Adrenal gland (tissue), 12 donors: ENCODE data around the gene FRMPD3. TPM values are rescaled to one million over a fixed set of nuclear protein-coding genes. Genes with fewer than 3 reads are reported as not detected.

ENCODE experiments used
- DNase-seq, 7 donors: peaks; one replicate each; pipeline ENCODE4 v3.0.0-alpha.2; 2019 to 2020
- H3K27ac ChIP-seq, 5 donors: fragments of 200-600 bp; sonication (generic) in 4 of 5; 1 replicate in 3 of 5; 2 replicates in 2 of 5; pipeline versions ENCODE4 v1.5.1 to v1.8.0; 2016 to 2020; ENCODE audit warnings: mild to moderate bottlenecking in 1 of 5
- H3K27me3 ChIP-seq: fragments of 200-600 bp; 2 replicates; pipeline ENCODE4 v1.8.0; 2021
- H3K36me3 ChIP-seq, 2 donors: fragments of 200-600 bp; replicated peaks in 1 of 2; 1 replicate in 1 of 2; 2 replicates in 1 of 2; pipeline versions ENCODE4 v1.5.1 to v1.8.0; 2018 to 2022
- H3K4me1 ChIP-seq, 2 donors: fragments of 200-600 bp; replicated peaks in 1 of 2; 1 replicate in 1 of 2; 2 replicates in 1 of 2; pipeline versions ENCODE4 v1.5.1 to v1.8.0; 2018 to 2021
- H3K4me3 ChIP-seq, 4 donors: fragments of 200-600 bp; sonication (generic) in 3 of 4; one replicate each; pipeline ENCODE4 v1.5.1; 2016 to 2018
- H3K9me3 ChIP-seq, 3 donors: fragments of 200-600 bp; sonication (generic) in 1 of 3; replicated peaks in 1 of 3; 1 replicate in 2 of 3; 2 replicates in 1 of 3; pipeline versions ENCODE4 v1.5.1 to v1.8.0; 2016 to 2021
- CTCF ChIP-seq, 6 experiments: fragments of 450-650 bp in 4 of 6; fragments of 200-600 bp in 2 of 6; sonication (generic) in 1 of 6; IDR thresholded peaks; 1 replicate in 5 of 6; 2 replicates in 1 of 6; pipeline versions ENCODE4 v1.5.1 to v1.8.0; 2016 to 2021; ENCODE audit warnings: antibody characterized with exemption in 6 of 6, mild to moderate bottlenecking in 2 of 6, moderate library complexity in 1 of 6
- POLR2A ChIP-seq, 2 donors: fragments of 450-650 bp; IDR thresholded peaks; one replicate each; pipeline ENCODE4 v1.6.1; 2017; ENCODE audit warnings: antibody characterized with exemption in 2 of 2, mild to moderate bottlenecking in 2 of 2, moderate library complexity in 1 of 2
- WGBS, 4 donors: extraction: QIAGEN DNeasy Blood & Tissue Kit in 2 of 4; methylation state at CpG; one replicate each; pipeline versions ENCODE4 v1.1.5 to v1.1.7; 2013 to 2017; 5-methylcytosine and 5-hydroxymethylcytosine counted together
- intact Hi-C, 2 donors: fragments of 100-400 bp; cut with DNase I; formaldehyde crosslinking; loops; one replicate each; pipeline versions ENCODE4 v1.14.1 to v1.15.0; 2022 to 2023
- polyA plus RNA-seq, 3 donors: library from polyadenylated mRNA; stranded (reverse); fragments of 200-250 nt in 2 of 3; fragments of 350-450 nt in 1 of 3; fragmentation: Illumina TruSeq in 1 of 3; extraction: RNeasy Lipid Tissue Mini Kit (QIAGEN cat#74804) in 1 of 3; gene quantifications; one replicate each; pipeline ENCODE4 v1.2.3, GENCODE V29; 2013 to 2014
- total RNA-seq, 9 donors: library from RNA; depleted of rRNA in 4 of 9; stranded (reverse); fragments of >200 nt in 4 of 9; fragments of 120-200 nt in 1 of 9; fragmentation: NEBNext Ultra II Directional in 1 of 9; extraction: Animal tissue kit (Norgen Biotek cat#: 25700) in 1 of 9; gene quantifications; one replicate each; pipeline versions ENCODE4 v1.1.0 to v1.2.4, GENCODE V29; 2013 to 2023
- donor health status: healthy with polysubstance abuse.
- donor health status: Bipolar disorder and iron deficiency.
- donor health status: DM: yes; HTN: yes; CAD: no.
- donor health status: DM: no; HTN: no; CAD: no.
- donor health status: DM: no; HTN: no; CAD: no.
- donor health status: DM: yes; HTN: yes; CAD: no.

The FRMPD3 gene
- total and polyA plus RNA-seq, 12 donors, result 0.03 to 0.69 (median 0.22) TPM; not detected in 4

GRCh38 chrX:107440187-107440586, 9.3 kb upstream of the FRMPD3 start:
- Histone ChIP-seq H3K4me3 (no peak overlapping the region), H3K27ac (no peak overlapping the region), H3K9me3 (no peaks in the 10 kb centered on the region), H3K36me3 (no peaks in the 10 kb centered on the region), H3K27me3 (peaks cover 13% of the 10 kb centered on the region), H3K4me1 (no peaks in the 10 kb centered on the region)
- intact Hi-C loops, result no loop called here
- TF ChIP-seq POLR2A (IDR thresholded peaks at IDR 0.05) (no peak), CTCF (IDR thresholded peaks at IDR 0.05) (no peak)
- WGBS, 4 donors, result 60 to 71% (median 67%) methylated on average over 3 of the region's 3 CpGs
- DNase-seq, result no peak

DNA sequence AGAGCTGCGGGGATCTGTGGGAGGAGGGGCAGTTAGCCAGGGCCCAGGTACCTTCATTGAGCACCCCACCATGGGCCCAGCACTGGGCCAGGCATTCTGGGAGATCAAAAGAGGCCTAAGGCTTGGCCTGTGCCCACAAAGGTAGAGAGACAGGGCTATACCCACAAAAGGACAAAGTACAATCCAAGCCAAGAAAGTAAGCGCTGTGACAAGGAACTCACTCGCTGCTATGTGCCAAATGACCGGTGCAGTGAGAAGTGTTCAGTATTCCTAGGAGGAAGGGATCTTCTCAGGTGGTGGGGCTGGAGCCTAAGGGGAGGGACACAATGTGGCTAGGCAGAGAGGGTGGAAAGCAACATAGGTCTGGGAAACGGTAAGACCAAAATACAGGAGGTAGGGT, 8.8 kb upstream of the FRMPD3 start:
- H3K4me3 ChIP-seq, result no peak overlapping the region
- WGBS, 4 donors, result 71 to 92% (median 78%) methylated on average over 5 of the region's 5 CpGs
- H3K36me3 ChIP-seq, result no peaks in the 10 kb centered on the region
- no peak for TF ChIP-seq CTCF (IDR thresholded peaks at IDR 0.05)
- TF ChIP-seq POLR2A (IDR thresholded peaks at IDR 0.05), result no peak
- H3K4me1 ChIP-seq, result no peaks in the 10 kb centered on the region
- no peaks in the 10 kb centered on the region for H3K9me3 ChIP-seq
- no peak overlapping the region for H3K27ac ChIP-seq
- H3K27me3 ChIP-seq, result peaks cover 18% of the 10 kb centered on the region
- DNase-seq, result no peak
- intact Hi-C loops, result no loop called here

DNA sequence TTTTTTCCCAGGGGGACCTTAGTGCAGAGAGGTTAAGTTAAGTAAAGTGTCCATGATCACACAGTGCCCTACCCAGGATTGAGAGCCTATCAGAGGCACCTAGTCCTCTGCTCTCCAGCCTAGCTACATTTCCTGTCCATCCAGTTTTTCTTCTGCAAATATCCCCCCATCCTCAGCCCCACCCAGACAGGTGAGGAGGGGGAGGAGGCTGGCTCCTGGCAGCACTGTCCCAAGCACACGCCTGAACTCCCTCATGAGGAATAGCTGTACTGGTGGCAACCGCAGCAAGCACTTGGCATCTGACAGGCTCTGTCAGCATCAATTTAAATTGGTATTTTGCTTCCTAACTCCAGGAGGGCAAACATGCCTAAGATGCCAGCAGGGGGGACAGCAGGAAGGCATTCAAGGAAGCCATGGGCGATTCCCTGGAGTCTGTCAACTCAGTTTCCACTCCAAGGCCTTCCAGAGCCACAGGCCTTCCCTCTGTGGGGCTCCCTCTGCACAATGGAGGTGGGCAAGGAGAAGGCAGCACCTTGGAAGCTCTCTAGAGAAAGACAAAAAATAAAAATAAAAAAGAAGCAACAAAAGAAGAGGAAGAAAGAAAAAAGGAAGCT, 6.4 kb upstream of the FRMPD3 start:
- Histone ChIP-seq H3K9me3 (no peaks in the 10 kb centered on the region), H3K36me3 (no peaks in the 10 kb centered on the region), H3K27ac (no peak overlapping the region), H3K4me3 (no peak overlapping the region), H3K27me3 (peaks cover 37% of the 10 kb centered on the region), H3K4me1 (no peaks in the 10 kb centered on the region)
- intact Hi-C loops, result no loop called here
- no peak for DNase-seq
- TF ChIP-seq POLR2A (IDR thresholded peaks at IDR 0.05) (no peak), CTCF (IDR thresholded peaks at IDR 0.05) (no peak)
- WGBS, 4 donors, result 48 to 100% (median 62%) methylated on average over 1 to 3 of the region's 3 CpGs

GRCh38 chrX:107445146-107445545, 4.3 kb upstream of the FRMPD3 start:
- H3K9me3 ChIP-seq, result no peaks in the 10 kb centered on the region
- no peak overlapping the region for H3K4me3 ChIP-seq
- no peak for TF ChIP-seq CTCF (IDR thresholded peaks at IDR 0.05)
- TF ChIP-seq POLR2A (IDR thresholded peaks at IDR 0.05), result no peak
- no peaks in the 10 kb centered on the region for H3K36me3 ChIP-seq
- H3K27ac ChIP-seq, result no peak overlapping the region
- no peaks in the 10 kb centered on the region for H3K4me1 ChIP-seq
- WGBS, 4 donors, result 31 to 65% (median 57%) methylated on average over 1 to 3 of the region's 3 CpGs
- no peak for DNase-seq
- intact Hi-C loops, result no loop called here
- peaks cover 49% of the 10 kb centered on the region for H3K27me3 ChIP-seq
